ENCODE data around the gene RNPEP.

Gene RNPEP

DNA sequence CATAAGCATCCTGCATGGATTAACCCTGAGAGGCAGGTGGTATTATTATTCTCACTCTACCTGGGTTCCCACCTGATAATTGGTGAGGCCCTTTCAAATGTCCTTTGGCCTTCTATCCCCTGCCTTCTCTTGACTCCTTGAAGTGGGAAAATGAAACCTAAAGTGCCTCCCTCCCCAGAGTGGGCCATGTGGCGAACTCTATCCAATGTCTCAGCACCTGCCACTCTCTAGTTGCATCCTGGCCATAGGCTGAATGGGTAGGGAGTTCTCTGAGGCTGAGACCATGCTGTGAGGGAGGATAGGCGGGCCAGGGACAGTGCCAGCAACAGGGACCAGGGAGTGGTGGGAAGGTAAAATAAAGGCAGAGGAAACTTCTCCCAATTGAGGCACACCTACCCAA lies 63.3 kb downstream of the RNPEP start:
- Histone ChIP-seq H3K79me2 (ENCODE audit: control insufficient read depth, low read length) (no peaks in the 10 kb centered on the region; the same call in 1 of the 2 replicates), H3K4me2 (ENCODE audit: low read length) (no peak overlapping the region), H4K20me1 (ENCODE audit: control insufficient read depth, insufficient read depth, low read depth, low read length) (no peaks in the 10 kb centered on the region), H3K9me3 (ENCODE audit: control insufficient read depth, insufficient read depth, low read length) (no peaks in the 10 kb centered on the region), H3K4me3 (ENCODE audit: low read length) (no peak overlapping the region), H3K4me1 (ENCODE audit: control insufficient read depth, low read length) (no peaks in the 10 kb centered on the region), H3K9me2 (replicated peaks; ENCODE audit: control insufficient read depth, low read length) (no peaks in the 10 kb centered on the region), H3F3A (ENCODE audit: control insufficient read depth, insufficient read depth) (no peaks in the 10 kb centered on the region), H3K27ac (ENCODE audit: low read depth, low read length) (no peak overlapping the region), H3K27me3 (ENCODE audit: control insufficient read depth, low read length) (peaks cover 16% of the 10 kb centered on the region), H3K36me3 (ENCODE audit: control insufficient read depth, low read length) (no peaks in the 10 kb centered on the region)
- TF ChIP-seq EZH2phosphoT487 (IDR thresholded peaks at IDR 0.05; ENCODE audit: borderline replicate concordance, low read length), result no peak
- TF ChIP-seq, protein P1, sequence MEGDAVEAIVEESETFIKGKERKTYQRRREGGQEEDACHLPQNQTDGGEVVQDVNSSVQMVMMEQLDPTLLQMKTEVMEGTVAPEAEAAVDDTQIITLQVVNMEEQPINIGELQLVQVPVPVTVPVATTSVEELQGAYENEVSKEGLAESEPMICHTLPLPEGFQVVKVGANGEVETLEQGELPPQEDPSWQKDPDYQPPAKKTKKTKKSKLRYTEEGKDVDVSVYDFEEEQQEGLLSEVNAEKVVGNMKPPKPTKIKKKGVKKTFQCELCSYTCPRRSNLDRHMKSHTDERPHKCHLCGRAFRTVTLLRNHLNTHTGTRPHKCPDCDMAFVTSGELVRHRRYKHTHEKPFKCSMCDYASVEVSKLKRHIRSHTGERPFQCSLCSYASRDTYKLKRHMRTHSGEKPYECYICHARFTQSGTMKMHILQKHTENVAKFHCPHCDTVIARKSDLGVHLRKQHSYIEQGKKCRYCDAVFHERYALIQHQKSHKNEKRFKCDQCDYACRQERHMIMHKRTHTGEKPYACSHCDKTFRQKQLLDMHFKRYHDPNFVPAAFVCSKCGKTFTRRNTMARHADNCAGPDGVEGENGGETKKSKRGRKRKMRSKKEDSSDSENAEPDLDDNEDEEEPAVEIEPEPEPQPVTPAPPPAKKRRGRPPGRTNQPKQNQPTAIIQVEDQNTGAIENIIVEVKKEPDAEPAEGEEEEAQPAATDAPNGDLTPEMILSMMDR (IDR thresholded peaks at IDR 0.05; ENCODE audit: low read depth, low read length, poor library complexity, severe bottlenecking), result no peak

GRCh38 chr1:202046227-202046626 lies 63.8 kb downstream of the RNPEP start:
- Histone ChIP-seq H3K4me1 (ENCODE audit: control insufficient read depth, low read length) (no peaks in the 10 kb centered on the region), H3K9me3 (ENCODE audit: control insufficient read depth, insufficient read depth, low read length) (no peaks in the 10 kb centered on the region), H3F3A (ENCODE audit: control insufficient read depth, insufficient read depth) (no peaks in the 10 kb centered on the region), H3K9me2 (replicated peaks; ENCODE audit: control insufficient read depth, low read length) (no peaks in the 10 kb centered on the region), H3K27ac (ENCODE audit: low read depth, low read length) (no peak overlapping the region), H3K4me3 (ENCODE audit: low read length) (no peak overlapping the region), H3K4me2 (ENCODE audit: low read length) (no peak overlapping the region), H4K20me1 (ENCODE audit: control insufficient read depth, insufficient read depth, low read depth, low read length) (no peaks in the 10 kb centered on the region), H3K27me3 (ENCODE audit: control insufficient read depth, low read length) (peaks cover 16% of the 10 kb centered on the region), H3K79me2 (ENCODE audit: control insufficient read depth, low read length) (no peaks in the 10 kb centered on the region; the same call in 1 of the 2 replicates), H3K36me3 (ENCODE audit: control insufficient read depth, low read length) (no peaks in the 10 kb centered on the region)
- TF ChIP-seq, protein P1 (IDR thresholded peaks at IDR 0.05; ENCODE audit: low read depth, low read length, poor library complexity, severe bottlenecking), result no peak
- TF ChIP-seq EZH2phosphoT487 (IDR thresholded peaks at IDR 0.05; ENCODE audit: borderline replicate concordance, low read length), result no peak

- Histone ChIP-seq H3K9me3 (ENCODE audit: control insufficient read depth, insufficient read depth, low read length) (no peaks in the 10 kb centered on the region), H3K4me3 (ENCODE audit: low read length) (no peak overlapping the region), H4K20me1 (ENCODE audit: control insufficient read depth, insufficient read depth, low read depth, low read length) (no peaks in the 10 kb centered on the region), H3K9me2 (replicated peaks; ENCODE audit: control insufficient read depth, low read length) (no peaks in the 10 kb centered on the region), H3K79me2 (ENCODE audit: control insufficient read depth, low read length) (no peaks in the 10 kb centered on the region; the same call in 1 of the 2 replicates), H3K36me3 (ENCODE audit: control insufficient read depth, low read length) (no peaks in the 10 kb centered on the region), H3K4me1 (ENCODE audit: control insufficient read depth, low read length) (no peaks in the 10 kb centered on the region), H3K27ac (ENCODE audit: low read depth, low read length) (no peak overlapping the region), H3K27me3 (ENCODE audit: control insufficient read depth, low read length) (peaks cover 16% of the 10 kb centered on the region), H3F3A (ENCODE audit: control insufficient read depth, insufficient read depth) (no peaks in the 10 kb centered on the region), H3K4me2 (ENCODE audit: low read length) (no peak overlapping the region)
- no peak for TF ChIP-seq EZH2phosphoT487 (IDR thresholded peaks at IDR 0.05; ENCODE audit: borderline replicate concordance, low read length)
- TF ChIP-seq, protein P1 (IDR thresholded peaks at IDR 0.05; ENCODE audit: low read depth, low read length, poor library complexity, severe bottlenecking), result no peak
These were observed 64.6 kb downstream of the RNPEP start for GRCh38 chr1:202046748-202047708.

Measured in DOHH2 (cell line).